ENCODE results near the gene CFAP65.

Gene CFAP65

GRCh38 chr2:219041252-219041651 is at the start of gene CFAP65:
TSS of gene CFAP65 (minus strand) at chr2:219041516. CDS start at chr2:219039048, 2,468 bp downstream.
- ATAC-seq (replicated peaks): peak in 1 of 2 donors; percentile 63
- Mint-ChIP-seq H3K4me1 (peaks cover 4 to 9% of the 10 kb centered on the region in 2 donors), H3K27me3 (peaks cover 65 to 83% of the 10 kb centered on the region in 2 donors), H3K27ac (no peak within 1 kb of the TSS), H3K36me3 (no peaks in the 10 kb centered on the region), H3K4me3 (peak within 1 kb of the TSS; percentile 70 to 83), H3K9me3 (no peaks in the 10 kb centered on the region)
- DNase-seq: no peak

- H3K36me3 Mint-ChIP-seq: peaks cover 16 to 42% of the 10 kb centered on the region in 2 donors
These were observed 49.4 kb upstream of the CFAP65 start for GRCh38 chr2:219090436-219091299.

DNA sequence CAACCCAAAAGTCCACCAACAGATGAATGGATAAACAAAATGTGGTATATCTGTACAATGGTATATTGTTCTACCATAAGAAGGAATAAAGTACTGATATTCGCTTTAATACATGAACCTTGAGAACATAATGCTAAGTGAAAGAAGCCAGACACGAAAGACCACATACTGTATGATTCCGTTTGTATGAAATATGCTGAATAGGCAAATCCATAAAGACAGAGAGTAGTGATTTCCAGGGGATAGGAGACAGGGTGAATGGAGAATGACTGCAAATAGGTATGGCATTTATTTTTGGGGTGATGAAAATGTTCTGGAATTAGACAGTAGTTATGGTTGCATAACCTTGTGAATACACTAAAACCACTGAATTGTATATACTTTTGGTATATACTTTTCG is 48.0 kb upstream of the CFAP65 start:
- Mint-ChIP-seq H3K36me3 (peaks cover 19 to 43% of the 10 kb centered on the region in 2 donors), H3K27me3 (no peaks in the 10 kb centered on the region), H3K27ac (no peak overlapping the region), H3K4me3 (no peak overlapping the region), H3K4me1 (peaks cover 6 to 15% of the 10 kb centered on the region in 2 donors), H3K9me3 (no peaks in the 10 kb centered on the region)
- ATAC-seq (replicated peaks) (no peak), DNase-seq (no peak)

More at GRCh38 chr2:219090436-219091299, 49.4 kb upstream of the CFAP65 start:
- no peak overlapping the region for H3K4me3 Mint-ChIP-seq
- H3K4me1 Mint-ChIP-seq: peaks cover 6 to 15% of the 10 kb centered on the region in 2 donors
- H3K9me3 Mint-ChIP-seq: no peaks in the 10 kb centered on the region
- DNase-seq (no peak), ATAC-seq (replicated peaks) (no peak)
- H3K27ac Mint-ChIP-seq: no peak overlapping the region
- no peaks in the 10 kb centered on the region for H3K27me3 Mint-ChIP-seq

DNA sequence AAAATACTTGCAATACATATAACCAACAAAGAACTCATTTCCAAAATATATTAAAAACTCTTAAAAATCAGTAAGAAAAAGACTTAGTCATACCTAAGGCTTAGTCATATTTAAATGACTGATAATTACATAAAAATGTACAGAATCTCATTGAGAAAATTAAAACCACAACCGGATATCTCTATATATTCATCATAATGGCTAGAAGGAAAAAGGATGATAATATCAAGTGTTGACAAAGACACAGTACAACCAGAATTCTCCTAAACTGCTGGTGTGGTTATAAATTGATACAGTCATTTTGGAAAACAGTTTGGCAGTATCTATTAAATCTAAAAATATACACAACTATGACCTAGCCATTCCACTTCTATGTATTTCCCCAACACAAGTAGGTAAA is 46.5 kb upstream of the CFAP65 start:
- H3K4me3 Mint-ChIP-seq: no peak overlapping the region
- H3K27me3 Mint-ChIP-seq: no peaks in the 10 kb centered on the region
- peaks cover 6 to 15% of the 10 kb centered on the region in 2 donors for H3K4me1 Mint-ChIP-seq
- DNase-seq: no peak
- H3K9me3 Mint-ChIP-seq: no peaks in the 10 kb centered on the region
- ATAC-seq (replicated peaks): no peak
- no peak overlapping the region for H3K27ac Mint-ChIP-seq
- H3K36me3 Mint-ChIP-seq: peaks cover 10 to 34% of the 10 kb centered on the region in 2 donors

DNA sequence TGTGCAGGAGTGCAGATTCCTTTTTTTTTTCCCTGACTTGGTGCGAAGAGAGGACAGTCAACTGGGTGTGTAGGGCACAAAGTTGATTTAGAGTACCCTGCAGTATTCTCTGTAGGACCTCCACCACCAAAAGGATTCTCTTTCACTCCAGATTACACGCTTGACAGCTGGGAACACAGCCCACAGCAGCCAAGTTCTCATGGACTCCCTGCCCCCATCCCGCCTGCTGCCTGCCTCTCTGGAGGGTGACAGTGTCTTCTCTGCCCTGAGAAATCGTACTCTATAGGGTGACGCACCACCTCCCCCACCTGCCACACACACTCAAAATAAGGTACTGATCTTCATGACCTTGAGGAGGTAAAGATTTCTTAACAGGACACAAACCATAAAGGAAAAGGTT is 46.0 kb upstream of the CFAP65 start:
- Mint-ChIP-seq H3K36me3 (peaks cover 10 to 34% of the 10 kb centered on the region in 2 donors), H3K27ac (no peak overlapping the region), H3K4me3 (no peak overlapping the region), H3K27me3 (no peaks in the 10 kb centered on the region), H3K9me3 (no peaks in the 10 kb centered on the region), H3K4me1 (peaks cover 9 to 19% of the 10 kb centered on the region in 2 donors)
- DNase-seq: no peak
- ATAC-seq (replicated peaks): no peak

DNA sequence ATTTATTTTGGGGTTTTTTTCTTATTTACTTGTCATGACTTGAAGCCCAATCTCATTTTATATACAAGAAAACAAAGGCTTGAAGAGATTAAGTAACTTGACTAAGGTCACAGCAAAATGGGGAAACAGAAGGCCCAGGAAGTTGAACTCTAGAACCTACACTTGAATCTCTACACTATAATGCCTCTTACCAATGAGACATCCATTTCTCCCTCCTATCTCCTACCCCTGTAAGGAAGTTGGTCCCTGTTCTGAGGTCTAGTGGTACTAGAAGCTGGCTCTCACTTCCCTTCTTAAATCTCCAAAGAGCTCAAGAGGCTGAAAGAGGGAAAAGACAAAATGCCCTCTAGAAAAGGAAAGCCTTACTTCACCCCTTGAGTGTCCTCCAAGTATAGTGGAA is 44.9 kb upstream of the CFAP65 start:
- Mint-ChIP-seq H3K4me1 (peaks cover 17 to 21% of the 10 kb centered on the region in 2 donors), H3K27me3 (no peaks in the 10 kb centered on the region), H3K36me3 (peaks cover 10 to 38% of the 10 kb centered on the region in 2 donors), H3K9me3 (no peaks in the 10 kb centered on the region), H3K27ac (no peak overlapping the region), H3K4me3 (no peak overlapping the region)
- ATAC-seq (replicated peaks) (no peak), DNase-seq (no peak)

GRCh38 chr2:219084791-219085190 is 43.5 kb upstream of the CFAP65 start:
- H3K4me3 Mint-ChIP-seq: no peak overlapping the region
- no peak overlapping the region for H3K27ac Mint-ChIP-seq

DNA sequence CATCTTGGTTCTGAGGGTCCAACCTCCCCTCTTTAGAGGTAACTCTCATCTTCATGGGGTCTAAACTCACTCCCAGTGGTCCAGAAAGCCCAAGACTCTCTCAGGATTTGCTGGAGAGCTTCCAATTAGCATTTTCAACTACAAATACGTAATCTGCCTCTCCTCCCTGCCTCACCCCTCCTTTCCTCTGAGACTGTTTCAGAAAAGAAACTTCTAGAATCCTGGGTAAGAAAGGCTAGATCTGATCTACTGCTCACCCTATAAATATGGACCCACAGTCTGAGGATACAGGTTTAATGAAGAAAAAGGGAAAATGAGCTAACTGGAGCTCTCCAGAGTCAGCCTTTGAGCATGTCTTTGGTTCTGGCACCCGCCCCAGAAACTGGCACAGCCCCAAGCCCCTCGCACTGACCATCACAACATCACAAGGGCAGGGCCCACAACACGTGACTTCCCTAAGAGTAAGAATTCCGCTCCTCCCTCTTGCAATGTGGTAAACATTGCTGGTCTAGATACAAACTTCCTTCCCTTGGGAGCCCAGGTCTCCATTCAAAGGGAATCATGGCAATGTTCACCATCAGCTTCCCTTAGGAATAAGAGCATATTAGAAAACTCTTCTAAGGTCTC is 41.1 kb upstream of the CFAP65 start:
- ATAC-seq (replicated peaks): no peak
- peaks cover 17 to 18% of the 10 kb centered on the region in 2 donors for H3K4me1 Mint-ChIP-seq
- no peaks in the 10 kb centered on the region for H3K27me3 Mint-ChIP-seq
- peaks cover 8 to 20% of the 10 kb centered on the region in 2 donors for H3K36me3 Mint-ChIP-seq
- DNase-seq: no peak
- H3K9me3 Mint-ChIP-seq: no peaks in the 10 kb centered on the region
- H3K27ac Mint-ChIP-seq: peak overlapping the region; percentile 74
- no peak overlapping the region for H3K4me3 Mint-ChIP-seq

More at GRCh38 chr2:219084791-219085190, 43.5 kb upstream of the CFAP65 start:
- peaks cover 17 to 21% of the 10 kb centered on the region in 2 donors for H3K4me1 Mint-ChIP-seq
- no peaks in the 10 kb centered on the region for H3K27me3 Mint-ChIP-seq
- no peak for ATAC-seq (replicated peaks)
- DNase-seq: no peak
- H3K9me3 Mint-ChIP-seq: no peaks in the 10 kb centered on the region
- H3K36me3 Mint-ChIP-seq: peaks cover 14 to 28% of the 10 kb centered on the region in 2 donors

- peaks cover 12 to 14% of the 10 kb centered on the region in 2 donors for H3K4me1 Mint-ChIP-seq
- ATAC-seq (replicated peaks) (peak in 1 of 2 donors; percentile 67), DNase-seq (no peak)
- no peaks in the 10 kb centered on the region for H3K27me3 Mint-ChIP-seq
- peaks cover 10 to 22% of the 10 kb centered on the region in 2 donors for H3K36me3 Mint-ChIP-seq
- no peak overlapping the region for H3K4me3 Mint-ChIP-seq
- H3K9me3 Mint-ChIP-seq: no peaks in the 10 kb centered on the region
- peak overlapping the region; percentile 74 for H3K27ac Mint-ChIP-seq
These were observed 40.5 kb upstream of the CFAP65 start for GRCh38 chr2:219081701-219082331.

DNA sequence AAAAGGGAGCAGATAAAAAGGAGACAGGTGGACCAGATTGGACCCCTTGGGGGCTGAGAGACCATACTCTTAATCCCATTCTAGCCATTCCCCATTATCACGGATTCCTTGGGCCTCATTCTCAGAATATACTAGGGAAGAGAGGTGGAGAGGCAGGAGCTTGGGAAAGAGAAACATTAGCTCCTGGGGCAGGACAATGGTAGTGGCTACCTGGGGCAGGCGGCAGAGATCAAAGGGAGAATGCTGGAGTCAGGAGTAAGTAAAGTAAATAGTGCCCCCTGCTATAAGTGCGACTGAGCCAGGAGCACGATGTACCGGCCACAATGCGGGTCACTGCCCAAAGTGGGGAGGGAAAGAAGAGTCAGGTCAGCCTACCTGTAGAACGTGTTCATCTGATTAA is 39.8 kb upstream of the CFAP65 start:
- DNase-seq: no peak
- Mint-ChIP-seq H3K4me1 (peaks cover 6 to 11% of the 10 kb centered on the region in 2 donors), H3K27me3 (no peaks in the 10 kb centered on the region), H3K36me3 (peaks cover 11 to 18% of the 10 kb centered on the region in 2 donors), H3K27ac (no peak overlapping the region), H3K9me3 (no peaks in the 10 kb centered on the region), H3K4me3 (no peak overlapping the region)
- no peak for ATAC-seq (replicated peaks)

DNA sequence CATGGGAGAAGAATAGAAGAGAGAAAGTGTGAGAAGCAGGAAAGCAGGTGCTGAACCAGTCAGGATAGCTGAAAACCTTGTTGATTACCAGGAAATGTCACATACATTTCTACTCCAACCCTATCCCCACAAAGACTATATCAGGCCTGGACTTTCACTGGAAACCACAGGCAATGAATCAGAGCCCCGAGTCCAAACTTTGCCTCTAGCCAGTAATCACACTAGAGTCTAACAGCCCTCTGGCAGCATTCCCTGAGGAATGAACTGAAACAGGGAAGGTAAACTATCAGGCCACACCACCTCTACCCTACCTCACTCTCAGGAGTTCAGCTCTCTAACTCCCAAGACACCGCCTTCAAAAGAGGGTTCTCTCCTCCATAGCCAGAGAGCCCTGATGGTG is 38.1 kb upstream of the CFAP65 start:
- Mint-ChIP-seq H3K9me3 (no peaks in the 10 kb centered on the region), H3K27me3 (no peaks in the 10 kb centered on the region), H3K4me3 (no peak overlapping the region), H3K27ac (no peak overlapping the region), H3K4me1 (peaks cover 6 to 11% of the 10 kb centered on the region in 2 donors), H3K36me3 (peaks cover 14 to 27% of the 10 kb centered on the region in 2 donors)
- ATAC-seq (replicated peaks) (no peak), DNase-seq (no peak)

DNA sequence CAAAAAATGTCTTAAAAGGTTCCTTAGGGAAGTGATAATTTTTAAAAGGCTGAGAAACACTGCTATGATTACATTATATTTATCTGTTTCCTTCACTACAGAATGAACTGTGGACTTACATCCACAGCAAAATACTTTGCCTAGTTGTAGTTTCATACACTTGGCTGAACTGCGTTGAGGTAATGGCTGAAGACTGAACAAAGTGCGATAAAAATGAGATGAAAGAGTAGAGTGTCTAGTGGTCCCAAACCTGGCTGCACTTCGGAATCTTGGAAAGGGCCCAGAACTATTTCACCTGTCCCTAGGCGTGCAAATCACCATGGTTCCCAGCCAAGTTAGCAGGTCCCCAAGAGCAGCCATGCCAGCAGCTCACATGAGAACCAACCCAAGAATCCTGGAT is 37.6 kb upstream of the CFAP65 start:
- peaks cover 16 to 31% of the 10 kb centered on the region in 2 donors for H3K36me3 Mint-ChIP-seq
- H3K4me3 Mint-ChIP-seq: no peak overlapping the region
- DNase-seq (no peak), ATAC-seq (replicated peaks) (no peak)
- no peaks in the 10 kb centered on the region for H3K9me3 Mint-ChIP-seq
- H3K27me3 Mint-ChIP-seq: no peaks in the 10 kb centered on the region
- peaks cover 6 to 11% of the 10 kb centered on the region in 2 donors for H3K4me1 Mint-ChIP-seq
- no peak overlapping the region for H3K27ac Mint-ChIP-seq

- Mint-ChIP-seq H3K27ac (no peak overlapping the region), H3K9me3 (no peaks in the 10 kb centered on the region), H3K36me3 (peaks cover 16 to 35% of the 10 kb centered on the region in 2 donors), H3K27me3 (no peaks in the 10 kb centered on the region), H3K4me3 (no peak overlapping the region), H3K4me1 (peaks cover 6 to 11% of the 10 kb centered on the region in 2 donors)
- DNase-seq: no peak
- no peak for ATAC-seq (replicated peaks)
These were observed 36.8 kb upstream of the CFAP65 start for GRCh38 chr2:219078126-219078525.

DNA sequence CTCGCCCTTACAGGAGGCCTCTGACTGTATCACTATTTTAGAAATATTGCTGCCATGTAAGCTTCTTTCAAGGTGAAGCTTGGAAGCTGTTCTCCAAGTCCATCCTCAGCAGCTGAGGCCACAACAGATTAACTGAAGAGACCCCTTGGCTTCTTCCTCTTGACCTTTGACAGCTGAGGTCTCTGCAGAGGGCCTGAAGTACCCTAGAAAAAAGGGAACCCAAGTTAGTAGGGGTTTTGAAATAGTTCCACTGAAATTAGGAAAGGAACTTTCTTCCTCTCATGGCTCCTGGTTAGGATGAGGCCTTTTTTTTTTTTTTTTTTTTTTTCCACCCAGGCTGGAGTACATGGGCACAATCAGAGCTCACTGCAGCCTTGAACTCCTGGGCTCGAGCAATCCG is 34.9 kb upstream of the CFAP65 start:
- peaks cover 22 to 38% of the 10 kb centered on the region in 2 donors for H3K36me3 Mint-ChIP-seq
- H3K4me1 Mint-ChIP-seq: no peaks in the 10 kb centered on the region
- no peak overlapping the region for H3K27ac Mint-ChIP-seq
- no peaks in the 10 kb centered on the region for H3K9me3 Mint-ChIP-seq
- no peak overlapping the region for H3K4me3 Mint-ChIP-seq
- no peaks in the 10 kb centered on the region for H3K27me3 Mint-ChIP-seq
- ATAC-seq (replicated peaks) (no peak), DNase-seq (no peak)
